Left lung (tissue), 10 donors: ENCODE data around the gene HDDC3. TPM values are rescaled to one million over a fixed set of nuclear protein-coding genes. Genes with fewer than 3 reads are reported as not detected.

ENCODE experiments used
- ATAC-seq: fragments of 200-7000 bp; cut with Tn5 transposase; one replicate; pipeline ENCODE4 v1.9.1; 2020; ENCODE audit warnings: moderate library complexity
- DNase-seq, 4 donors: peaks; one replicate each; pipeline ENCODE4 v3.0.0-alpha.2; 2013 to 2020
- H3K27ac ChIP-seq, 2 donors: fragments of 200-600 bp; sonication (generic) in 1 of 2; one replicate each; pipeline versions ENCODE4 v1.5.0 to v1.8.0; 2020 to 2021
- H3K27me3 ChIP-seq, 2 donors: fragments of 200-600 bp; sonication (generic) in 1 of 2; one replicate each; pipeline versions ENCODE4 v1.5.0 to v1.8.0; 2020 to 2021
- H3K36me3 ChIP-seq, 2 donors: fragments of 200-600 bp; sonication (generic) in 1 of 2; one replicate each; pipeline versions ENCODE4 v1.5.0 to v1.8.0; 2020 to 2021
- H3K4me1 ChIP-seq, 2 donors: fragments of 200-600 bp; one replicate each; pipeline ENCODE4 v1.8.0; 2021
- H3K4me3 ChIP-seq, 2 donors: fragments of 200-600 bp; sonication (generic) in 1 of 2; one replicate each; pipeline versions ENCODE4 v1.5.0 to v1.8.0; 2020 to 2021; ENCODE audit warnings: mild to moderate bottlenecking in 1 of 2
- H3K9me3 ChIP-seq, 2 donors: fragments of 200-600 bp; sonication (generic) in 1 of 2; one replicate each; pipeline versions ENCODE4 v1.5.0 to v1.8.0; 2020 to 2021
- CTCF ChIP-seq, 2 donors: fragments of 200-600 bp; sonication (generic) in 1 of 2; IDR thresholded peaks; one replicate each; pipeline versions ENCODE4 v1.5.0 to v1.8.0; 2021; ENCODE audit warnings: antibody characterized with exemption in 2 of 2
- intact Hi-C, 2 donors: fragments of 100-400 bp; cut with DNase I; formaldehyde crosslinking; loops; one replicate each; pipeline versions ENCODE4 v1.11.2 to v1.14.2; 2022
- polyA plus RNA-seq, 6 donors: library from polyadenylated mRNA; unstranded; fragments of 120-200 nt; gene quantifications; one replicate each; pipeline ENCODE4 v1.2.1, GENCODE V29; 2013; ENCODE audit not compliant: insufficient read length in 6 of 6
- total RNA-seq, 2 donors: library from RNA; stranded (reverse); fragmentation: NEBNext Ultra II Directional; extraction: Animal tissue kit (Norgen Biotek cat#: 25700); gene quantifications; one replicate each; pipeline ENCODE4 v1.2.1, GENCODE V29; 2021
- donor health status: DM: no; HTN: yes; CAD: no.
- donor health status: DM: no; HTN: no; CAD: no.

Gene HDDC3
- total and polyA plus RNA-seq, 8 donors = 10.3 to 15.9 (median 13.2) TPM

- H3K4me1 ChIP-seq = peaks cover 0 to 45% of the 10 kb centered on the region in 2 donors
- ATAC-seq (no peak), DNase-seq (no peak)
- TF ChIP-seq CTCF (IDR thresholded peaks at IDR 0.05) = no peak
- no peak overlapping the region for H3K4me3 ChIP-seq
- H3K27ac ChIP-seq = peak overlapping the region in 1 of 2 donors; percentile 88
- peaks cover 0 to 100% of the 10 kb centered on the region in 2 donors for H3K36me3 ChIP-seq
- intact Hi-C loops = no loop called here
- H3K27me3 ChIP-seq = no peaks in the 10 kb centered on the region
- H3K9me3 ChIP-seq = no peaks in the 10 kb centered on the region
Measured at GRCh38 chr15:90913398-90913944, 18.9 kb downstream of the HDDC3 start.

GRCh38 chr15:90912770-90913075 lies 19.6 kb downstream of the HDDC3 start:
- peaks cover 0 to 45% of the 10 kb centered on the region in 2 donors for H3K4me1 ChIP-seq
- peaks cover 0 to 100% of the 10 kb centered on the region in 2 donors for H3K36me3 ChIP-seq
- no peak overlapping the region for H3K27ac ChIP-seq
- no peak for TF ChIP-seq CTCF (IDR thresholded peaks at IDR 0.05)
- intact Hi-C loops = no loop called here
- no peak for ATAC-seq
- H3K4me3 ChIP-seq = no peak overlapping the region
- H3K9me3 ChIP-seq = no peaks in the 10 kb centered on the region
- no peak for DNase-seq
- H3K27me3 ChIP-seq = no peaks in the 10 kb centered on the region

- Histone ChIP-seq H3K36me3 (peaks cover 0 to 100% of the 10 kb centered on the region in 2 donors), H3K9me3 (no peaks in the 10 kb centered on the region), H3K4me1 (peaks cover 0 to 45% of the 10 kb centered on the region in 2 donors), H3K27me3 (no peaks in the 10 kb centered on the region), H3K4me3 (no peak overlapping the region), H3K27ac (no peak overlapping the region)
- TF ChIP-seq CTCF (IDR thresholded peaks at IDR 0.05) = no peak
- no peak for DNase-seq
- intact Hi-C loops = no loop called here
- ATAC-seq = no peak
Measured at GRCh38 chr15:90911906-90912769, 20.2 kb downstream of the HDDC3 start.

- H3K27me3 ChIP-seq = no peaks in the 10 kb centered on the region
- H3K36me3 ChIP-seq = peaks cover 0 to 100% of the 10 kb centered on the region in 2 donors
- no peak for TF ChIP-seq CTCF (IDR thresholded peaks at IDR 0.05)
- no peak for DNase-seq
- H3K9me3 ChIP-seq = no peaks in the 10 kb centered on the region
- no peak overlapping the region for H3K27ac ChIP-seq
- no peak for ATAC-seq
- intact Hi-C loops = no loop called here
- no peak overlapping the region for H3K4me3 ChIP-seq
- H3K4me1 ChIP-seq = peaks cover 0 to 39% of the 10 kb centered on the region in 2 donors
Measured at GRCh38 chr15:90911302-90911623, 21.1 kb downstream of the HDDC3 start.

GRCh38 chr15:90910441-90911301 lies 21.7 kb downstream of the HDDC3 start:
- Histone ChIP-seq H3K36me3 (peaks cover 0 to 100% of the 10 kb centered on the region in 2 donors), H3K27me3 (no peaks in the 10 kb centered on the region), H3K27ac (no peak overlapping the region), H3K9me3 (no peaks in the 10 kb centered on the region), H3K4me3 (no peak overlapping the region), H3K4me1 (peaks cover 0 to 35% of the 10 kb centered on the region in 2 donors)
- no peak for TF ChIP-seq CTCF (IDR thresholded peaks at IDR 0.05)
- DNase-seq (no peak), ATAC-seq (no peak)
- intact Hi-C loops = no loop called here
